ENCODE measurements around the gene NAXE.

NAXE gene

DNA sequence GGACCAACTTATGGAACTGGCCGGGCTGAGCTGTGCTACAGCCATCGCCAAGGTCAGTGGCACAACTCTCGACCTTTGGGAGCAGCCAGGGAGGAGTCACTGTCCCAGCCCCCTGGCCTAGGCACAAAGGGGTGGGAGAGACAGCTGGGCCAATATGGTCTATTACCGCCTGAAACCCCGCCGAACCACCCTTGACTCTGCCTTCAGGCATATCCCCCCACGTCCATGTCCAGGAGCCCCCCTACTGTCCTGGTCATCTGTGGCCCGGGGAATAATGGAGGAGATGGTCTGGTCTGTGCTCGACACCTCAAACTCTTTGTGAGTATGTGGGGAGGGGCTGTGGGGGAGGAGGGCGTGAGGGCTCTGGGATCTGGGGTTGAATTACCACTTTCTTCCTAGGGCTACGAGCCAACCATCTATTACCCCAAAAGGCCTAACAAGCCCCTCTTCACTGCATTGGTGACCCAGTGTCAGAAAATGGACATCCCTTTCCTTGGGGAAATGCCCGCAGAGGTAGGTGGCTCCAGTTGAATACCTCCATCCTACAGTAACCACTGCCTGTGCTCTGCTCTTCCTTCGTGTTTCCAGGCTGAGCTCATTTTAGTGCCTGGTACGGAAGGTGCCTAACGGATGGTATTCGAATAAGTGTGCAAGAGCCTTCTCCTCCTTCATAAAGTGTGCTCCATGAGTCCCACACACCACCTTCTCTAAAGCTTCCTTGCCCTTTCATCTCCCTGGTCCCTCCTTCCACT lies 758 bp downstream of the NAXE start:
- peak overlapping the region; percentile 89 for H3K4me3 ChIP-seq (ENCODE audit: low read depth, low read length)
- TF ChIP-seq, protein P1, sequence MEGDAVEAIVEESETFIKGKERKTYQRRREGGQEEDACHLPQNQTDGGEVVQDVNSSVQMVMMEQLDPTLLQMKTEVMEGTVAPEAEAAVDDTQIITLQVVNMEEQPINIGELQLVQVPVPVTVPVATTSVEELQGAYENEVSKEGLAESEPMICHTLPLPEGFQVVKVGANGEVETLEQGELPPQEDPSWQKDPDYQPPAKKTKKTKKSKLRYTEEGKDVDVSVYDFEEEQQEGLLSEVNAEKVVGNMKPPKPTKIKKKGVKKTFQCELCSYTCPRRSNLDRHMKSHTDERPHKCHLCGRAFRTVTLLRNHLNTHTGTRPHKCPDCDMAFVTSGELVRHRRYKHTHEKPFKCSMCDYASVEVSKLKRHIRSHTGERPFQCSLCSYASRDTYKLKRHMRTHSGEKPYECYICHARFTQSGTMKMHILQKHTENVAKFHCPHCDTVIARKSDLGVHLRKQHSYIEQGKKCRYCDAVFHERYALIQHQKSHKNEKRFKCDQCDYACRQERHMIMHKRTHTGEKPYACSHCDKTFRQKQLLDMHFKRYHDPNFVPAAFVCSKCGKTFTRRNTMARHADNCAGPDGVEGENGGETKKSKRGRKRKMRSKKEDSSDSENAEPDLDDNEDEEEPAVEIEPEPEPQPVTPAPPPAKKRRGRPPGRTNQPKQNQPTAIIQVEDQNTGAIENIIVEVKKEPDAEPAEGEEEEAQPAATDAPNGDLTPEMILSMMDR (conservative IDR thresholded peaks at IDR 0.05; ENCODE audit: low read depth, low read length), result no peak
- DNase-seq (ENCODE audit: low read depth), result no peak

DNA sequence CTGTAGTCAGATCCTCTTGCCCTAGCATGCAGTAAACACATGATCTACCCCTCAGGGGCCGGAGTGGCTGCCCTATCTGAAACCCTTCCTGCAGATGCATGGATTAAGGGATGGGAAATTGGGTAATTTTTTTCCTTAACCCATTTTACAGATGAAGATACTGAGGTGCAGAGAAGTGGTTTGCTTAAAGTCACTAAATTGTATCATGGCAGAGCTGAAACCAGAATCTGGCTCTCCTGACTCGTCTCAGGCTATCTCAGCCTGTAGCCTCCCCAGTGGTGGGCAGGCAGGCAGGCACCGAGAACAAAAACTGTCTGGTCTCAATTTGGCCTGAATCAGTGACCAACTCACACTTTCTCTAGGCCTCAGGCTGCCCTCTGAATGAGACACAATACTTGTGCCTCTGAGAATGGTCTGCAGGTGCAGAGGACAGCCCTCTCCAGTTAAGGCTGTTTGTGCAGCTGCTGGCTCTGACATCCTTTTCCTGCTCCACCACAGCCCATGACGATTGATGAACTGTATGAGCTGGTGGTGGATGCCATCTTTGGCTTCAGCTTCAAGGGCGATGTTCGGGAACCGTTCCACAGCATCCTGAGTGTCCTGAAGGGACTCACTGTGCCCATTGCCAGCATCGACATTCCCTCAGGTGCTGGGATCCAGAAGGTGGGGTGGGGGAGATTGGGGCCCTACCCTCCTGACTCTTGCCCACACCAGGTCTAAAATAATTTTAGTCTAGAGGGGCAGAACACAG lies 1.5 kb downstream of the NAXE start:
- H3K4me3 ChIP-seq (ENCODE audit: low read depth, low read length), result no peak overlapping the region
- TF ChIP-seq, protein P1 (conservative IDR thresholded peaks at IDR 0.05; ENCODE audit: low read depth, low read length), result no peak

DNA sequence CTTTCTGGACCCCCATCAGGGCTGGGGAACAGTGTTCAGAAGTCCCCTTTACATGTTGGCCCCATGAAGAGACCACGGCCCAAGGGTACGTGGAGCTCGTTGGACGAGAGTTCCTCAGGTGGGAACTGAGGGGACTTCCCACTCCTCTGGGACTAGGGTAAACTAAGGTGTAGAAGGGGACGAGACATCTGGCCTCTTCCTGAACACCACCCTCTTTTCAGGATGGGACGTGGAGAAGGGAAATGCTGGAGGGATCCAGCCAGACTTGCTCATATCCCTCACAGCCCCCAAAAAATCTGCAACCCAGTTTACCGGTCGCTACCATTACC lies 2.0 kb downstream of the NAXE start:
- H3K4me3 ChIP-seq (ENCODE audit: low read depth, low read length), result no peak overlapping the region
- no peak for DNase-seq (ENCODE audit: low read depth)
- TF ChIP-seq, protein P1 (conservative IDR thresholded peaks at IDR 0.05; ENCODE audit: low read depth, low read length), result no peak

More for the DNA sequence above, 1.5 kb downstream of the NAXE start:
- DNase-seq (ENCODE audit: low read depth), result no peak

- TF ChIP-seq, protein P1 (conservative IDR thresholded peaks at IDR 0.05; ENCODE audit: low read depth, low read length), result no peak
- DNase-seq (ENCODE audit: low read depth), result no peak
- H3K4me3 ChIP-seq (ENCODE audit: low read depth, low read length), result no peak overlapping the region
Observed at GRCh38 chr1:156594190-156594589, 2.6 kb downstream of the NAXE start.

- H3K4me3 ChIP-seq (ENCODE audit: low read depth, low read length), result no peak overlapping the region
- TF ChIP-seq, protein P1 (conservative IDR thresholded peaks at IDR 0.05; ENCODE audit: low read depth, low read length), result no peak
- DNase-seq (ENCODE audit: low read depth), result no peak
Observed at GRCh38 chr1:156595016-156595415, 3.4 kb downstream of the NAXE start.

GRCh38 chr1:156596426-156596825 lies 4.8 kb downstream of the NAXE start:
- no peak for DNase-seq (ENCODE audit: low read depth)
- H3K4me3 ChIP-seq (ENCODE audit: low read depth, low read length), result no peak overlapping the region
- TF ChIP-seq, protein P1 (conservative IDR thresholded peaks at IDR 0.05; ENCODE audit: low read depth, low read length), result no peak

Data from choroid plexus epithelial cell (primary cell).